H1 (cell line): ENCODE measurements around the gene OR2L3. TPM values are rescaled to one million over a fixed set of nuclear protein-coding genes. Genes with fewer than 3 reads are reported as not detected.

ENCODE experiments used
- CTCF ChIA-PET: fragments of 300-600 bp; sonication (Branson Sonifier 250); formaldehyde crosslinking; loops from one replicate; lab custom pipeline; 2021; ENCODE audit not compliant: partially characterized antibody; lab: Charles Lee
- POLR2A ChIA-PET: fragments of 300-600 bp; sonication (Branson Sonifier 250); formaldehyde crosslinking; loops from one replicate; lab custom pipeline; 2021; ENCODE audit warnings: inconsistent platforms; ENCODE audit not compliant: partially characterized antibody; lab: Charles Lee
- DNase-seq, 2 experiments: peaks; one replicate each; pipeline versions ENCODE4 v3.0.0 to v3.0.0-alpha.2; 2010 to 2022; ENCODE audit warnings: low spot score in 2 of 2, low read depth in 1 of 2, mixed read lengths in 1 of 2
- FAIRE-seq: peaks from 2 replicates; lab custom pipeline; 2011; peaks lifted over from hg19 to GRCh38; lab: Jason Lieb, UNC
- H2AFZ ChIP-seq: 2 replicates; pipeline ENCODE4 v1.8.1; 2012; ENCODE audit warnings: low read length, inconsistent platforms
- H2AK5ac ChIP-seq: 2 replicates; pipeline ENCODE4 v1.6.1; 2013; ENCODE audit warnings: low read depth, low read length
- H2BK120ac ChIP-seq: replicated peaks from 2 replicates; pipeline ENCODE3; 2013; ENCODE audit warnings: low read depth, low read length, inconsistent platforms
- H2BK12ac ChIP-seq: 2 replicates; pipeline ENCODE4 v1.6.1; 2013; ENCODE audit warnings: low read depth, low read length
- H2BK15ac ChIP-seq: 2 replicates; pipeline ENCODE4 v1.6.1; 2013; ENCODE audit warnings: low read length
- H2BK20ac ChIP-seq: 2 replicates; pipeline ENCODE4 v1.6.1; 2013; ENCODE audit warnings: low read length
- H2BK5ac ChIP-seq: 2 replicates; pipeline ENCODE4 v1.6.1; 2013; ENCODE audit warnings: low read depth, low read length
- H3K14ac ChIP-seq: 2 replicates; pipeline ENCODE4 v1.6.1; 2013; ENCODE audit warnings: inconsistent platforms; ENCODE audit not compliant: insufficient read length
- H3K18ac ChIP-seq: 2 replicates; pipeline ENCODE4 v1.6.1; 2013; ENCODE audit warnings: low read length; ENCODE audit errors: extremely low read depth
- H3K23ac ChIP-seq: 2 replicates; pipeline ENCODE4 v1.6.1; 2013; ENCODE audit warnings: inconsistent platforms; ENCODE audit not compliant: insufficient read length
- H3K23me2 ChIP-seq: 2 replicates; pipeline ENCODE4 v1.6.1; 2013; ENCODE audit warnings: low read depth, low read length
- H3K27ac ChIP-seq: 2 replicates; pipeline ENCODE4 v1.6.1; 2011; ENCODE audit warnings: low read depth, low read length, inconsistent platforms
- H3K27me3 ChIP-seq, 4 experiments: replicated peaks in 1 of 4; 1 replicate in 1 of 4; 2 replicates in 3 of 4; pipeline versions ENCODE4 v1.6.1 to v1.8.1; 2011 to 2013; ENCODE audit warnings: low read length in 3 of 4, mild to moderate bottlenecking in 3 of 4, inconsistent platforms in 2 of 4, mixed read lengths in 2 of 4, moderate library complexity in 1 of 4; ENCODE audit not compliant: control insufficient read depth in 3 of 4, insufficient read depth in 3 of 4; ENCODE audit errors: extremely low read depth in 1 of 4
- H3K36me3 ChIP-seq, 4 experiments: 2 replicates each; pipeline versions ENCODE4 v1.6.1 to v1.8.1; 2011 to 2013; ENCODE audit warnings: mild to moderate bottlenecking in 4 of 4, low read length in 3 of 4, moderate library complexity in 2 of 4, control low read depth in 1 of 4, inconsistent platforms in 1 of 4; ENCODE audit not compliant: insufficient read depth in 4 of 4, control insufficient read depth in 2 of 4
- H3K4ac ChIP-seq: replicated peaks from 2 replicates; pipeline ENCODE3; 2013; ENCODE audit warnings: low read length, low read depth, mixed read lengths, inconsistent platforms; ENCODE audit not compliant: insufficient read length
- H3K4me1 ChIP-seq, 4 experiments: replicated peaks in 1 of 4; 1 replicate in 1 of 4; 2 replicates in 3 of 4; pipeline versions ENCODE4 v1.6.1 to v1.8.1; 2011 to 2013; ENCODE audit warnings: low read length in 3 of 4, inconsistent platforms in 2 of 4, mixed read lengths in 1 of 4; ENCODE audit not compliant: insufficient read depth in 4 of 4, control insufficient read depth in 3 of 4
- H3K4me2 ChIP-seq, 2 experiments: 2 replicates each; pipeline versions ENCODE4 v1.6.1 to v1.8.1; 2011 to 2013; ENCODE audit warnings: low read depth in 2 of 2, low read length in 2 of 2, control low read depth in 1 of 2, inconsistent platforms in 1 of 2, mild to moderate bottlenecking in 1 of 2; ENCODE audit not compliant: insufficient read depth in 1 of 2
- H3K4me3 ChIP-seq, 4 experiments: fragments of 200-600, 300-600 bp in 1 of 4; sonication (generic), shearing (Covaris generic), sonication (Bioruptor Twin) in 1 of 4; 2 replicates each; pipeline versions ENCODE4 v1.5.1 to v1.8.1; 2011 to 2016; ENCODE audit warnings: low read length in 4 of 4, low read depth in 3 of 4, control low read depth in 2 of 4, inconsistent platforms in 2 of 4, mild to moderate bottlenecking in 2 of 4, mixed read lengths in 1 of 4, moderate library complexity in 1 of 4; ENCODE audit not compliant: insufficient read depth in 2 of 4; ENCODE audit errors: extremely low read depth in 1 of 4
- H3K56ac ChIP-seq: replicated peaks from 2 replicates; pipeline ENCODE3; 2013; ENCODE audit warnings: low read depth, mild to moderate bottlenecking, mixed read lengths, low read length, inconsistent platforms; ENCODE audit not compliant: insufficient read length
- H3K79me1 ChIP-seq: 2 replicates; pipeline ENCODE4 v1.6.1; 2013; ENCODE audit warnings: low read depth, low read length, control low read depth
- H3K79me2 ChIP-seq, 2 experiments: 2 replicates each; pipeline versions ENCODE4 v1.6.1 to v1.8.1; 2012 to 2013; ENCODE audit warnings: low read length in 2 of 2, mild to moderate bottlenecking in 2 of 2, inconsistent platforms in 1 of 2; ENCODE audit not compliant: insufficient read depth in 2 of 2, control insufficient read depth in 1 of 2
- H3K9ac ChIP-seq, 4 experiments: replicated peaks in 1 of 4; 1 replicate in 1 of 4; 2 replicates in 3 of 4; pipeline versions ENCODE4 v1.6.1 to v1.8.1; 2011 to 2013; ENCODE audit warnings: low read depth in 3 of 4, low read length in 3 of 4, control low read depth in 2 of 4, mild to moderate bottlenecking in 2 of 4, moderate library complexity in 2 of 4, inconsistent platforms in 1 of 4; ENCODE audit errors: extremely low read depth in 1 of 4
- H3K9me3 ChIP-seq, 2 experiments: 2 replicates each; pipeline versions ENCODE4 v1.6.1 to v1.8.1; 2012 to 2013; ENCODE audit warnings: mild to moderate bottlenecking in 2 of 2, moderate library complexity in 2 of 2, control low read depth in 1 of 2, inconsistent platforms in 1 of 2, low read depth in 1 of 2, low read length in 1 of 2, mixed read lengths in 1 of 2; ENCODE audit not compliant: insufficient read depth in 2 of 2
- H4K20me1 ChIP-seq, 2 experiments: replicated peaks in 1 of 2; 2 replicates each; pipeline versions ENCODE3 to v1.8.1; 2011 to 2013; ENCODE audit warnings: inconsistent platforms in 2 of 2, low read length in 2 of 2, mild to moderate bottlenecking in 1 of 2; ENCODE audit not compliant: insufficient read depth in 2 of 2, control insufficient read depth in 1 of 2
- H4K5ac ChIP-seq: 2 replicates; pipeline ENCODE4 v1.6.1; 2013; ENCODE audit warnings: low read length, low read depth, mixed read lengths, inconsistent platforms; ENCODE audit not compliant: insufficient read length
- H4K8ac ChIP-seq: 2 replicates; pipeline ENCODE4 v1.8.0; 2013; ENCODE audit warnings: mild to moderate bottlenecking, moderate library complexity, low read length, inconsistent platforms; ENCODE audit not compliant: insufficient read depth; ENCODE audit errors: extremely low read depth
- H4K91ac ChIP-seq: replicated peaks from 2 replicates; pipeline ENCODE3; 2013; ENCODE audit warnings: low read length, mixed read lengths, inconsistent platforms; ENCODE audit not compliant: insufficient read length
- BACH1 ChIP-seq: IDR thresholded peaks from 2 replicates; pipeline ENCODE4 v1.6.1; 2012; ENCODE audit warnings: low read length, improper control_type of control experiment
- BCL11A ChIP-seq, 2 experiments: IDR thresholded peaks; one replicate each; pipeline ENCODE4 v1.6.1; 2011; ENCODE audit warnings: low read depth in 2 of 2, low read length in 2 of 2, mild to moderate bottlenecking in 2 of 2
- CEBPB ChIP-seq: IDR thresholded peaks from 2 replicates; pipeline ENCODE4 v1.6.1; 2012; ENCODE audit warnings: low read depth, low read length
- CTBP2 ChIP-seq: IDR thresholded peaks from 2 replicates; pipeline ENCODE4 v1.7.0; 2011; ENCODE audit warnings: borderline replicate concordance, mild to moderate bottlenecking, moderate library complexity, mixed read lengths, low read length; ENCODE audit not compliant: insufficient read depth, insufficient read length
- EZH2 ChIP-seq: fragments of 200-600 bp; sonication (generic); IDR thresholded peaks from 2 replicates; pipeline ENCODE4 v1.7.1; 2012; ENCODE audit warnings: low read depth, mild to moderate bottlenecking, moderate library complexity, low read length, inconsistent platforms; ENCODE audit not compliant: severe bottlenecking
- GTF2F1 ChIP-seq: IDR thresholded peaks from 2 replicates; pipeline ENCODE4 v1.6.1; 2012; ENCODE audit warnings: low read depth, low read length, improper control_type of control experiment, borderline replicate concordance
- KDM1A ChIP-seq: fragments of 200-600, 300-600 bp; sonication (generic); IDR thresholded peaks from 2 replicates; pipeline ENCODE4 v1.7.1; 2016; ENCODE audit warnings: mild to moderate bottlenecking, low read length, borderline replicate concordance
- MAFK ChIP-seq: IDR thresholded peaks from 2 replicates; pipeline ENCODE4 v1.6.1; 2012; ENCODE audit warnings: low read depth, mild to moderate bottlenecking, improper control_type of control experiment, low read length
- PHF8 ChIP-seq: fragments of 200-600 bp; sonication (generic); conservative IDR thresholded peaks from 2 replicates; pipeline ENCODE4 v1.7.1; 2012; ENCODE audit warnings: low read depth, mild to moderate bottlenecking, inconsistent platforms, low read length, moderate library complexity
- POU5F1 ChIP-seq: IDR thresholded peaks from 2 replicates; pipeline ENCODE4 v1.6.1; 2011; ENCODE audit warnings: low read depth, mild to moderate bottlenecking, low read length, moderate library complexity
- RXRA ChIP-seq: IDR thresholded peaks from 2 replicates; pipeline ENCODE4 v1.6.1; 2011; ENCODE audit warnings: low read depth, mild to moderate bottlenecking, low read length, moderate library complexity; ENCODE audit not compliant: insufficient read depth
- SP2 ChIP-seq: IDR thresholded peaks from 2 replicates; pipeline ENCODE4 v1.6.1; 2012; ENCODE audit warnings: mild to moderate bottlenecking, low read length, inconsistent platforms
- TCF12 ChIP-seq: IDR thresholded peaks from 2 replicates; pipeline ENCODE4 v1.6.1; 2011; ENCODE audit warnings: low read depth, mild to moderate bottlenecking, low read length
- WGBS, 2 experiments: shearing (Covaris generic) in 1 of 2; methylation state at CpG; one replicate each; pipeline versions ENCODE4 v1.1.6 to v1.1.7; 2013 to 2015; ENCODE audit warnings: low lambda C conversion rate in 2 of 2, mixed read lengths in 2 of 2, inconsistent platforms in 1 of 2, low coverage in 1 of 2, missing lambda C conversion rate in 1 of 2; ENCODE audit not compliant: insufficient replicate concordance in 2 of 2, insufficient coverage in 1 of 2, insufficient read length in 1 of 2; ENCODE audit errors: extremely low coverage in 1 of 2, missing lambda C conversion rate in 1 of 2; 5-methylcytosine and 5-hydroxymethylcytosine counted together
- polyA plus RNA-seq, 7 experiments: library from polyadenylated mRNA; depleted of rRNA in 3 of 7; stranded (reverse) in 5 of 7; unstranded in 2 of 7; fragments of >200 nt in 5 of 7; fragments of 200-250 nt in 2 of 7; gene quantifications; 1 replicate in 5 of 7; 2 replicates in 1 of 7; 4 replicates in 1 of 7; pipeline versions ENCODE4 v1.2.1 to v1.2.3, GENCODE V29; 2011 to 2013; ENCODE audit warnings: missing spikeins in 2 of 7, mixed read lengths in 2 of 7
- total RNA-seq: library from RNA; stranded (reverse); fragmentation: NEBNext Ultra II Directional; extraction: Animal tissue kit (Norgen Biotek cat#: 25700); gene quantifications from 2 replicates; pipeline ENCODE4 v1.2.1, GENCODE V29; 2021

Gene OR2L3
- total and polyA plus RNA-seq, 2 of the 8 experiments (the other 6 are each of a cell fraction or from before 2014, with no cell fraction given): not detected

DNA sequence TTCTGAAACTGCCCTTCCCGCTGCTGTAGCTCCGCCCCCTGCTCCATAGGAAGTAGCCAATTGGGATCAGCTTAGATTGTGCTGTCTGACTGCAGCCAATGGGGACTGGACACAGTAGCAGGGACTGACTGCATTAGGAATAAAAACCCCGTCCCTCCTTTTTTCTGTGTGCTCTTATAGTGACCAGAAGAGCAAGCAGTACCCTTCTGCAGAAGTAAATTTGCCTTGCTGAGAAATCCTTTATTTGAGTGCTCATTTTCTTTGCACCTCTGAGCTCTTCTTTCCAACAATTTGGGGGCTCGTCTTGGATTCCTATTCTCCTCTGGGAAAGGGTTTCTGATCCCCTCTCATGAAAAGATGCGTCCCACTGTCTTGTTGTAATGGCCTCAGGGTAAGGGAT is 64.5 kb downstream of the OR2L3 start:
- Histone ChIP-seq H2BK12ac (no peak overlapping the region), H4K5ac (no peak overlapping the region), H3K23me2 (no peaks in the 10 kb centered on the region; the same call in 1 of the 2 replicates), H2BK120ac (no peak overlapping the region), H3K4me1 (no peaks in the 10 kb centered on the region), H3K14ac (no peak overlapping the region), H4K8ac (no peak overlapping the region), H4K91ac (no peak overlapping the region), H3K18ac (no peak overlapping the region), H3K23ac (no peak overlapping the region), H3K9me3 (peaks cover 62 to 64% of the 10 kb centered on the region in 2 experiments), H2BK20ac (no peak overlapping the region), H3K27me3 (no peaks in the 10 kb centered on the region), H3K4ac (no peak overlapping the region), H3K27ac (no peak overlapping the region), H3K79me1 (no peaks in the 10 kb centered on the region), H2AK5ac (no peak overlapping the region), H3K36me3 (no peaks in the 10 kb centered on the region), H3K56ac (no peak overlapping the region), H2BK5ac (no peak overlapping the region), H3K79me2 (no peaks in the 10 kb centered on the region), H2BK15ac (no peak overlapping the region)
- DNase-seq (no peak), FAIRE-seq (no peak)
- ChIA-PET POLR2A (no interaction called here), CTCF (no interaction called here)
- WGBS, 2 experiments: 73% methylated on average over 5 of the region's 5 CpGs; no CpG with 5 or more reads in 1 of the 2 experiments
- TF ChIP-seq MAFK: no peak
- TF ChIP-seq BACH1: no peak
- TF ChIP-seq POU5F1: no peak
- TF ChIP-seq GTF2F1: no peak
- TF ChIP-seq TCF12: no peak
- TF ChIP-seq SP2: no peak
- TF ChIP-seq BCL11A (IDR thresholded peaks at IDR 0.05; ENCODE audit: low read depth in 2 of 2, low read length in 2 of 2): no peak
- TF ChIP-seq EZH2: no peak
- TF ChIP-seq KDM1A: no peak
- no peak for TF ChIP-seq CTBP2
- TF ChIP-seq CEBPB: no peak
- no peak for TF ChIP-seq RXRA
- no peak for TF ChIP-seq PHF8
- TF ChIP-seq, all 59 proteins: peak for 0
- Histone ChIP-seq H2AFZ (no peak overlapping the region), H3K4me3 (no peak overlapping the region), H3K9ac (no peak overlapping the region), H4K20me1 (no peaks in the 10 kb centered on the region), H3K4me2 (no peak overlapping the region)
